ENCODE measurements around the gene AP2A2. TPM values are rescaled to one million over a fixed set of nuclear protein-coding genes. Genes with fewer than 3 reads are reported as not detected.
A peak's percentile ranks its signal among the peaks of the same experiment; 100 is the strongest.

Gene AP2A2
- total RNA-seq, 2 donors from 2014 or later = 79.4 to 97.7 TPM

DNA sequence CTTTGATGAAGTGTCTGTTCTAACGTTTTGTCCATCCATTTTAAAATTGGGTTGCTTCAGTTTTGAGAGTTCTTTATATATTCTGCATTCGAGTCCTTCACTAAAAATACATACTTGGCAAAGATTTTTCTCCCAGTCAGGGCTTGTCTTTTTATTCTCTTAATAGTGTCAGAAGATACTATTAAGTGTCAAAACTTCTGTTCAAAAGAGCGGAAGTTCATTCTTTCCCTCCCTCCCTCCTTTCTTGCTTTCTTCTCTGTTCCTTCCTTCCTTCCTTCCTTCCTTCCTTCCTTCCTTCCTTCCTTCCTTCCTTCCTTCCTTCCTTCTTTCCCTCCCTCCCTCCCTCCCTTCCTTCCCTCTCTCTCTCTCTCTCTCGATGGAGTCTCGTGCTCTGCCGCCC is 118.5 kb downstream of the AP2A2 start:
- H3K4me1 Mint-ChIP-seq = no peaks in the 10 kb centered on the region
- H3K4me3 Mint-ChIP-seq = no peak overlapping the region
- peaks cover 4% of the 10 kb centered on the region for H3K27me3 Mint-ChIP-seq (ENCODE audit: insufficient read depth)

DNA sequence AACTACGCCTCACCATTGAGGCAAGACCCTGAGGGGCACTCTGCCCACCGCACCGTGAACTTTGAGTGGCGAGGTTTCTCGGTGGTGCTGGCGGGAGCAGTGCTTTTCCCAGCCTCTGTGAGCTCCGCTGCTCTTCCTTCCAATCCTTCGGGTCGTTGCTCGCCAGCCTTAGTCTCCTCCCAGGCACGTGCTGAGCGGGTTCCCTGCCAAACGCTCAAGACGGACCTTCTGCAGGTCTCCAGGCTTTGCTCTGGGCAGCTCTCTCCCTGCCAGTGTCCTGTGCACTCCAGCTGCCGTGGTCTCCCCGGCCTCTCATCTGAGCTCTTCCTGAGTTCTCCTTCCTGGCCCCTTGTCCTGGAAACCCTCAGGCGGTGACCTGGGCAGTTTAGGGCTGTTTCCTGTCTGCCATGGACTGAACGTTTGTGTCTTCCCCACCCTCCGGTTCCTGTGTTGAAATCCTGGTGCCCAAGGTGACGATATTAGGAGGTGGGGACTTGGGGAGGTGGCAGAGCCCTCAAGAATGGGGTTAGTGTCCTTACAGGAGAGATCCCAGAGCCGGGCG is 122.0 kb downstream of the AP2A2 start:
- 91 to 97% methylated on average over 18 to 22 of the region's 22 CpGs for WGBS, 2 experiments (ENCODE audit: insufficient coverage in 1 of 2, insufficient read length in 1 of 2)
- Histone ChIP-seq H3K9ac (ENCODE audit: extremely low read depth, low read length, poor library complexity, severe bottlenecking) (no peak overlapping the region), H3K36me3 (ENCODE audit: control insufficient read depth, insufficient read depth, low read length) (no peaks in the 10 kb centered on the region), H3K4me3 (ENCODE audit: low read length) (no peak overlapping the region), H3K27ac (ENCODE audit: low read depth, low read length) (no peak overlapping the region), H3K4me1 (ENCODE audit: control insufficient read depth, insufficient read depth, low read length) (no peaks in the 10 kb centered on the region), H3K27me3 (ENCODE audit: control insufficient read depth, insufficient read depth, low read length, poor library complexity, severe bottlenecking) (no peaks in the 10 kb centered on the region), H3K9me3 (ENCODE audit: control insufficient read depth, low read length) (peaks cover 8% of the 10 kb centered on the region)
- no peak overlapping the region for H3K27ac Mint-ChIP-seq
- no peak overlapping the region for H3K4me3 Mint-ChIP-seq
- no peak for TF ChIP-seq CTCF (conservative IDR thresholded peaks at IDR 0.05)
- H3K27me3 Mint-ChIP-seq (ENCODE audit: insufficient read depth) = peaks cover 4% of the 10 kb centered on the region
- no peak for DNase-seq
- peaks cover 5% of the 10 kb centered on the region for H3K9me3 Mint-ChIP-seq
- no peaks in the 10 kb centered on the region for H3K4me1 Mint-ChIP-seq
- H3K36me3 Mint-ChIP-seq (ENCODE audit: low read depth) = no peaks in the 10 kb centered on the region

More for the DNA sequence above, 118.5 kb downstream of the AP2A2 start:
- Histone ChIP-seq H3K4me1 (ENCODE audit: control insufficient read depth, insufficient read depth, low read length) (no peaks in the 10 kb centered on the region), H3K4me3 (ENCODE audit: low read length) (no peak overlapping the region), H3K27me3 (ENCODE audit: control insufficient read depth, insufficient read depth, low read length, poor library complexity, severe bottlenecking) (no peaks in the 10 kb centered on the region), H3K9ac (ENCODE audit: extremely low read depth, low read length, poor library complexity, severe bottlenecking) (no peak overlapping the region), H3K9me3 (ENCODE audit: control insufficient read depth, low read length) (peaks cover 8% of the 10 kb centered on the region), H3K27ac (ENCODE audit: low read depth, low read length) (no peak overlapping the region), H3K36me3 (ENCODE audit: control insufficient read depth, insufficient read depth, low read length) (no peaks in the 10 kb centered on the region)
- Mint-ChIP-seq H3K36me3 (ENCODE audit: low read depth) (no peaks in the 10 kb centered on the region), H3K9me3 (peaks cover 5% of the 10 kb centered on the region), H3K27ac (no peak overlapping the region)
- TF ChIP-seq CTCF (conservative IDR thresholded peaks at IDR 0.05) = no peak
- 76 to 86% methylated on average over 5 to 6 of the region's 6 CpGs for WGBS, 2 experiments (ENCODE audit: insufficient coverage in 1 of 2, insufficient read length in 1 of 2)
- no peak for DNase-seq

DNA sequence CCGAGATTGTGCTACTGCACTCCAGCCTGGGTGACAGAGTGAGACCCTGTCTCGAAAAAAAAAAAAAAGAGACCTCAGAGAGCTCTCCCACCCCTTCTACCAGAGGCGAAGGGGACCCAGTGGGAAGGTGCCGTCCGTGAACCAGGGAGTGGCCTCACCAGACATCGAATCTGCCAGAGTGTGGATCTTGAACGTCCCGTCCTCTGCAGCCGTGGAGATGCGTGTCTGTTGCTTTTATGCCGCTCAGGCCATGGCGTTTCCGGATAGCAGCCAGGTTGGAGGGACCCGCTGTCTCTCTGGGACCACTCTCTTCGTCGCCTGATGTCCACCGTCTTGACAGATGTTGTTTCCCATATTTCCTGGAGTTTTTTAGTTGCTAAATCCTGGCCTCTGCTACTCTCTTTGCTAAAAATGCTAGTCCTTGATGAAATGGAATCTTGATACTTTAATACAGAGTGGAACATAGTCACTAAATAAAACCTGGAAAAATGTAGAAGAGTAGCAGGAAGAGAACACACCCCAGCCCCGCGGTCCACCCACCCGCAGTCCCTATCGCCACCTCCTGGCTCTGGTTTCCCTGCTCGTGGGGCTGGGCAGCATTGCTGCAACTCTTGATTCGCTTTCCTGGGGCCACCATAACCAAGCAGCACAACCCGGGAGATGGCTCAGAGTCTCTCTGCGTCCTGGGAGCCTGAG is 122.9 kb downstream of the AP2A2 start:
- Mint-ChIP-seq H3K4me3 (no peak overlapping the region), H3K4me1 (no peaks in the 10 kb centered on the region), H3K9me3 (peaks cover 5% of the 10 kb centered on the region), H3K36me3 (ENCODE audit: low read depth) (no peaks in the 10 kb centered on the region), H3K27ac (no peak overlapping the region), H3K27me3 (ENCODE audit: insufficient read depth) (peaks cover 4% of the 10 kb centered on the region)
- Histone ChIP-seq H3K27ac (ENCODE audit: low read depth, low read length) (no peak overlapping the region), H3K36me3 (ENCODE audit: control insufficient read depth, insufficient read depth, low read length) (no peaks in the 10 kb centered on the region), H3K9ac (ENCODE audit: extremely low read depth, low read length, poor library complexity, severe bottlenecking) (no peak overlapping the region), H3K27me3 (ENCODE audit: control insufficient read depth, insufficient read depth, low read length, poor library complexity, severe bottlenecking) (no peaks in the 10 kb centered on the region), H3K4me1 (ENCODE audit: control insufficient read depth, insufficient read depth, low read length) (no peaks in the 10 kb centered on the region), H3K4me3 (ENCODE audit: low read length) (no peak overlapping the region), H3K9me3 (ENCODE audit: control insufficient read depth, low read length) (peaks cover 8% of the 10 kb centered on the region)
- peak; percentile 44 for TF ChIP-seq CTCF (conservative IDR thresholded peaks at IDR 0.05)
- peak; percentile 63 for DNase-seq
- 87 to 92% methylated on average over 24 to 25 of the region's 25 CpGs for WGBS, 2 experiments (ENCODE audit: insufficient coverage in 1 of 2, insufficient read length in 1 of 2)
